Erythroblast (primary cell): Measurements from ENCODE around the gene HAPSTR1.

Experiments
- GATA1 ChIP-seq: IDR thresholded peaks from 2 replicates; pipeline ENCODE4 v1.6.1; 2011; ENCODE audit warnings: low read depth, mild to moderate bottlenecking, control low read depth, low read length, moderate library complexity
- POLR2A ChIP-seq: IDR thresholded peaks from 2 replicates; pipeline ENCODE4 v1.6.1; 2011; ENCODE audit warnings: mild to moderate bottlenecking, low read length

DNA sequence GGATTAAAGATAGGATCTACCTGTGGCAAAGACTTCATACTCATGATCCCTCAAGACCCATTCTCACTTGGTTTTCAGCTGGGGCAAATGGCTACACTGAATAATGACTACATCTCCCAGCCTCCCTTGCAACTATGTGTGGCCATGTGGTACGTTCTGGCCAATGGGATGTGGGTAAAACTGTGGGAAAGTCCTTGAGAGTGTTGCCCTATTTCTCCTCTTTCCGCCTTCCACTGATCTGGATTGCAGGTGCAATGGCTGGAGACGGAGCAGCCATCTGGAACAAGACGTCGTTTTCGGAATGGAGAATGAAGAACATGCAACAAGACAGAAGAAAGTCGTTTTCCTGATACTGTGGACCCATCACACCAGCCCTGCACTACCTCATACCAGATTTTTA is 48.5 kb downstream of the HAPSTR1 start:
- TF ChIP-seq POLR2A: no peak
- no peak for TF ChIP-seq GATA1
